Stimulated activated CD4-positive, alpha-beta T cell treated with anti-CD3 and anti-CD28 coated beads, Interleukin-1b, Interleukin-23, amount 100 ng/mL, for 24 hours (primary cell): ENCODE results near the gene PRSS53.
A peak's percentile ranks its signal among the peaks of the same experiment; 100 is the strongest.

Source experiments
- DNase-seq, 4 experiments: peaks; one replicate each; pipeline ENCODE4 v3.0.0-alpha.2; 2020; ENCODE audit warnings: low read depth in 4 of 4, low spot score in 1 of 4

The PRSS53 gene

GRCh38 chr16:31099860-31100638 is 11.3 kb upstream of the PRSS53 start:
- no peak for DNase-seq

GRCh38 chr16:31094424-31095120 is 5.8 kb upstream of the PRSS53 start, which contains the start of gene VKORC1:
VKORC1 (minus strand) TSS chr16:31094797; CDS start chr16:31094729, 68 bp downstream.
- peak; percentile 77 to 89 (median 80) for DNase-seq

- no peak for DNase-seq
Observed at GRCh38 chr16:31094088-31094423, 5.3 kb upstream of the PRSS53 start.

GRCh38 chr16:31093132-31093703 is 4.5 kb upstream of the PRSS53 start:
- DNase-seq, result no peak

- DNase-seq, result no peak
Observed at GRCh38 chr16:31092330-31092729, 3.6 kb upstream of the PRSS53 start.

- DNase-seq, result no peak
Observed at GRCh38 chr16:31090540-31090939, 1.8 kb upstream of the PRSS53 start.

- no peak for DNase-seq
Observed at GRCh38 chr16:31089199-31089598, 456 bp upstream of the PRSS53 start.

- no peak for DNase-seq
Observed at GRCh38 chr16:31087971-31088370, 772 bp downstream of the PRSS53 start.

GRCh38 chr16:31087481-31087880 is 1.3 kb downstream of the PRSS53 start:
- no peak for DNase-seq

- no peak for DNase-seq
Observed at GRCh38 chr16:31086629-31086906, 2.2 kb downstream of the PRSS53 start.

GRCh38 chr16:31085873-31086628 is 2.7 kb downstream of the PRSS53 start:
- DNase-seq, result no peak

GRCh38 chr16:31085411-31085810 is 3.3 kb downstream of the PRSS53 start:
- no peak for DNase-seq

GRCh38 chr16:31084584-31085302 is 4.0 kb downstream of the PRSS53 start:
- DNase-seq, result no peak

GRCh38 chr16:31083981-31084380 is 4.8 kb downstream of the PRSS53 start:
- no peak for DNase-seq

- DNase-seq, result no peak
Observed at GRCh38 chr16:31083556-31083955, 5.2 kb downstream of the PRSS53 start.

- no peak for DNase-seq
Observed at GRCh38 chr16:31083081-31083480, 5.7 kb downstream of the PRSS53 start.

GRCh38 chr16:31082368-31083045 is 6.2 kb downstream of the PRSS53 start:
- no peak for DNase-seq

- no peak for DNase-seq
Observed at GRCh38 chr16:31081428-31082351, 7.1 kb downstream of the PRSS53 start.

- DNase-seq, result no peak
Observed at GRCh38 chr16:31080756-31081419, 7.9 kb downstream of the PRSS53 start.
